ENCODE measurements around the gene CCDC77. TPM values are rescaled to one million over a fixed set of nuclear protein-coding genes. Genes with fewer than 3 reads are reported as not detected.
"Not testable (repeated sequence)": the region's sequence is repeated elsewhere in the genome, so short reads cannot be mapped to it uniquely, and the experiment has no call there.

Gene CCDC77
- total RNA-seq, 1 donor: 8.4 TPM

DNA sequence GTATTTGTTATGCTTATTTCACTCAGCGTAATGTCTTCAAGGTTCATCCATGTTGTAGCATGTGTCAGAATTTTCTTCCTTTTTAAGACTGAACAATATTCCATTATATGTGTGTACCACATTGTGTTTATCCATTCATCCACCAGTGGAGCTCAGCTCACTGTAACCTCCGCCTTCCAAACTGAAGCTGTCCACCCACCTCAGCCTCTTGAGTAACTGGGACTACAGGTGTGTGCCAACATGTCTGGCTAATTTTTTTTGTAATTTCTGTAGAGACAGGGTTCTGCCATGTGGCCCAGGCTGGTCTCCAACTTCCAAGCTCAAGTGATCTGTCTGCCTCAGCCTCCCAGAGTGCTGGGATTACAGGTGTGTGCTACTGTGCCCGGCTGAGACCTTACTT is 21.1 kb downstream of the CCDC77 start:
- no peaks in the 10 kb centered on the region for H3K9me3 ChIP-seq (ENCODE audit: low read depth, low read length)
- H3K4me1 ChIP-seq (ENCODE audit: insufficient read depth, low read length): no peaks in the 10 kb centered on the region
- no peak overlapping the region for H3K4me3 ChIP-seq (ENCODE audit: low read length)
- no peaks in the 10 kb centered on the region for H3K27me3 ChIP-seq (ENCODE audit: insufficient read depth, low read length)

DNA sequence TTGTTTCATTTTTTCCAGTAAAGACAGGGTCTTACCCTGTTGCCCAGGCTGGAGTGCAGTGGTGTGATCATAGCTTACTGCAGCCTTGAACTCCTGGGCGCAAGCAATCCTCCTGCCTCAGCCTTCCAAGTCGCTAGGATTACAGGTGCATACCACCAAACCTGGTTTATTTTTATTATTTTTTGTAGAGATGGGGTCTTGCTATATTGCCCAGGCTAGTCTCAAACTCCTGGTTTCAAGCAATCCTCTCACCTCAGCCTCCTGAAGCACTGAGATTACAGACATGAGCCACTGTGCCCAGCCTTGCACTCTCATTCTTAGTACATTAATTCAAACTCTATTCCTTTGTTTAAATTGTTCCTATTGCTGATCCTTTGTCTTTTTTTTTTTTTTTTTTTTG is 34.3 kb downstream of the CCDC77 start:
- H3K27me3 ChIP-seq (ENCODE audit: insufficient read depth, low read length); H3K4me1 ChIP-seq (ENCODE audit: insufficient read depth, low read length); H3K9me3 ChIP-seq (ENCODE audit: low read depth, low read length); H3K4me3 ChIP-seq (ENCODE audit: low read length): not testable (repeated sequence)

DNA sequence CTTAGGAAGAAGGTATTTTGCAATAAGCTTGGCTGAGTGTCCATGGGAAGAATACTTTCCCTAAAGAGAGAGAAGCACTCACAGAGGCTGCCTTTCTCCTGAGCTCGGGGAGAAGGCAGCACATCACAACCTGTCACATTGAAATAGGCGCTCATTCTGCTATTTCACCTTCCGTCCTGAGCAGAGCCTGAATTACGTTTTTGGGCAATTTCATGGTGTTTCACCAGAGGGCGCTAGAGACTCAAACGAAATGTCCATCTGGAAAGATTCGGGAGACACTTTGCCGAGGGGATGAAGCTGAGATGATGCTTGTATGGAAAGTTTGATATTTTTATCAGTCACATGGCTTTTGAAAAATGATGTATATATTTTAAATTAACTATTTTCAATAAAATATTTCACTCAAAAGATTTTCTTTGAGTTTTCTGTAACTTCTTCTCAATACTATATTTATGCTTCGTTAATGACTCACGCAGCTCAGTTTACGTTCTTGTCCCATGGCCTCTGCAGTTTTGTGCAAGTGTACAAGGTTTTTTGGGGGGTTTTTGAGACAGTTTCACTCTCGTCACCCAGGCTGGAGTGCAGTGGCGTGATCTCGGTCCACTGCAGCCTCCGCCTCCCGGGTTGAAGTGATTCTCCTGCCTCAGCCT is 40.9 kb downstream of the CCDC77 start:
- no peaks in the 10 kb centered on the region for H3K9me3 ChIP-seq (ENCODE audit: low read depth, low read length)
- no peaks in the 10 kb centered on the region for H3K4me1 ChIP-seq (ENCODE audit: insufficient read depth, low read length)
- H3K4me3 ChIP-seq (ENCODE audit: low read length): no peak overlapping the region
- H3K27me3 ChIP-seq (ENCODE audit: insufficient read depth, low read length): no peaks in the 10 kb centered on the region

DNA sequence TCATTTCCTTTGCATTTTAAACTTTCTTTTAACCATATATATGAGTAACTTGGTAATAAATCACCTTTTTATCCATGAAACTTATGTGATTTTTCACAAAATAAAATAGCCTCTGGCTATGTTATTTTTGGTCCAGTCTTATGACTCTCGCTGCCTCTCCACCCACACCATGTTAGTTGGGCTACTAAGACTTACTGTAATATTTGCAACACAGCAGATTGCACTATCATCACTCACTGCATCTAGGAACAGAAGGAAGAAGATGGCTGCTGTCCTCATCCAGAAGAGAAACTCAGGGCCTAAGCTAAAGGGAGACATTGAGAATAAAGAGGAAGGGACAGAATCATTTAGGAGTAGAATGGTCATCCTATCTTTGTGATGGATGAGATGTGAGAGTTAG is 45.7 kb downstream of the CCDC77 start:
- Histone ChIP-seq H3K4me1 (ENCODE audit: insufficient read depth, low read length) (no peaks in the 10 kb centered on the region), H3K9me3 (ENCODE audit: low read depth, low read length) (no peaks in the 10 kb centered on the region), H3K27me3 (ENCODE audit: insufficient read depth, low read length) (peaks cover 2% of the 10 kb centered on the region), H3K4me3 (ENCODE audit: low read length) (no peak overlapping the region)

DNA sequence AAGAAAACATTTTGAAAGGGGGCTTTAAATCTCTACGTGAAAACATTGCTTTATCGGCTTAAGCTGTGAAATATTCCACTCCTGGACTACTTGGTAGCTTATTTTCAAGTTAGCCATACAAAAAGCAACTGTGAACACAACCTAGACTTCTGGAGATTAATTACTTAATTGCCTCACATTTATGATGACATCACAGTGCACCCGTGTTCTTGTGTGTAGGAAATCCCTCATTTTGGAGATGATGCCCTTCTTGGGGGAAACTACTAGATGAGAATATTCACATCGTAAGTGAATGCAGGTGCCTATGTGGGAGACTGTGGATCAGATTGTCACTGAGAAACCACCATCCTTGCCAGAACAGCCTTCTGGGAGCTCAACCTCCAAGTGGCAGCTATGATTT is 47.8 kb downstream of the CCDC77 start:
- no peak overlapping the region for H3K4me3 ChIP-seq (ENCODE audit: low read length)

DNA sequence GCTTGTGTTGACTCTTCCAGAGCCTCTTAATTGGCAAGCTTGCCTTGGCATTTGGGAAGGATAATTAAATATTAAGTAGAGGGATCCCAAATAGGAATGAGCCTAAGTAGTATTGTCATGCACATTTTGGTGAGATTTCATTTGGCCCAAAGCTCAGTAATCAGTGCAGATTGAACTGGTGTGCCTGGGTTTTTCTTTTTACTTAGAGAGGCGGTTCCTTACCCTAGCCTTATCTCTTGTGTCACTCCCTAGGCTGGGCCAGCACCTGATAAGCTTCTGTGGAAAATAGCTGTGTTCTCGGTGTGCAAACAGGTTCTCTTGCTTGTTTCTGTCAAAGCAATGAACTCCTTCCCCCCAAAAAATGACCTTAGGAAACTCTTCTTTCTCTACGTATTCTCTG is 49.0 kb downstream of the CCDC77 start:
- Histone ChIP-seq H3K4me3 (ENCODE audit: low read length) (no peak overlapping the region), H3K9me3 (ENCODE audit: low read depth, low read length) (no peaks in the 10 kb centered on the region), H3K4me1 (ENCODE audit: insufficient read depth, low read length) (no peaks in the 10 kb centered on the region), H3K27me3 (ENCODE audit: insufficient read depth, low read length) (peaks cover 2% of the 10 kb centered on the region)

More for the DNA sequence above, 47.8 kb downstream of the CCDC77 start:
- H3K27me3 ChIP-seq (ENCODE audit: insufficient read depth, low read length): peaks cover 2% of the 10 kb centered on the region
- H3K4me1 ChIP-seq (ENCODE audit: insufficient read depth, low read length): no peaks in the 10 kb centered on the region
- no peaks in the 10 kb centered on the region for H3K9me3 ChIP-seq (ENCODE audit: low read depth, low read length)

DNA sequence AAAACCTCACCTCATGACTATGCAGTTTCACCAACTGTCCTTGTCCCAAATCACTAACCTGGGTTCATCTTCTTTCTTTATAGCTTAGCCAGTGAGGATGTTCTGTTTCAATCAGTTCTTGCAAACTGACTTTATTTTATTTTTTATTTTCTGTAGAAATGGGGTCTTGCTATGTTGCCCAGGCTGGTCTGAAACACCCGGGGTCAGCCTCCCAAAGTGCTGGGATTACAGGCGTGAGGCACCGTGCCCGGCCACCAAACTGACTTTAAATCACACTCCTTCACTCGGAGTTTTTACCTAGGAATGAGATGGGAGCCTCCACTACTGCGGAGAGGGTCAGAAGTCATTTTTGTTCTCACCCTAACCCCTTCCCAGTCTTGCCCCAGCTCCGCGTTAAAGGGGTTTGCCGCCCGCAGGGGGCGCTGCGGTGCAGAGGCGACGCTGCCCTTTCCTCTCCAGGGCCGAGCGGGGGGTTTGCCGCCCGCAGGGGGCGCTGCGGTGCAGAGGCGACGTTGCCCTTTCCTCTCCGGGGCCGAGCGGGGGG is 51.3 kb downstream of the CCDC77 start:
- Histone ChIP-seq H3K4me1 (ENCODE audit: insufficient read depth, low read length) (no peaks in the 10 kb centered on the region), H3K27me3 (ENCODE audit: insufficient read depth, low read length) (peaks cover 7% of the 10 kb centered on the region), H3K9me3 (ENCODE audit: low read depth, low read length) (no peaks in the 10 kb centered on the region), H3K4me3 (ENCODE audit: low read length) (no peak overlapping the region)

DNA sequence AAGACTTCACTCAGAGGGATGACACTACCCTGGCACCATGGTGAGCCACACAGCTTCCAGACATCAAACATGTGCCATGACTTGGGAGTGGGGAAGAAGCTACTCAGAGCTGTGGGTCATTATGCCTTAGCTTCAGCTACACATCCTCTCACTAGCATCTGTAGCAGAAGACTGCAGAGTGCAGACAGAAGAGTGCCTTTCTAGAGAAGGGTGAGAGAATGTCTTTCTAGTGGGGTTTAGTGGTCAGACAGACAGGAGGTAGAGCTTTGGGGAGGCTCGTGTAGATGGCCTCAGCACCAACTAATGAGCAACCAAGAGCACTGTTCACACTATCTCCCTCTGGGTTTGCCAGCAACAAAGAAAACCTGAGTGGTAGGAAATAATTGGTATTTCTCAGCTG is 53.4 kb downstream of the CCDC77 start:
- peaks cover 21% of the 10 kb centered on the region for H3K27me3 ChIP-seq (ENCODE audit: insufficient read depth, low read length)
- H3K4me3 ChIP-seq (ENCODE audit: low read length): no peak overlapping the region
- H3K4me1 ChIP-seq (ENCODE audit: insufficient read depth, low read length): peaks cover 4% of the 10 kb centered on the region
- no peaks in the 10 kb centered on the region for H3K9me3 ChIP-seq (ENCODE audit: low read depth, low read length)

DNA sequence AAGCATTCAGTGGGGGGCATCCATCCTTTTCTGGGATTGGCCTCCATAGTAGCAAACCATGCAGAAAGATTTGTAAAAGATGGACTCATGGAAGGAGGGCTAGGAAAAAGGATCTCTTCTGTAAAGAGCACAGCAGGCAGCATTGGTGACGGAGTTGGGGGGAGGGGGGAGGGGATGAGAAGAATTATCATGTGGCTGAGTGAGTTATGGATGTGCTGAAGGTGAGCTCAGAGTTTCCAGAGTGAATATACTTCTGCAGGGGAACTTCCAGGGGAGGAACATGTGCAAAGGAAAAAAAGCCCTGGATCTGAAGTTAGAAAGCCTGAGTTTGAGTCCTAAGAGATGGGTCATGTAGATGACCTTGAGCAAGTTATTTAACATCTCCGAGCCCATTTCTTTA is 54.4 kb downstream of the CCDC77 start:
- no peaks in the 10 kb centered on the region for H3K9me3 ChIP-seq (ENCODE audit: low read depth, low read length)
- peaks cover 22% of the 10 kb centered on the region for H3K27me3 ChIP-seq (ENCODE audit: insufficient read depth, low read length)
- no peak overlapping the region for H3K4me3 ChIP-seq (ENCODE audit: low read length)
- peaks cover 8% of the 10 kb centered on the region for H3K4me1 ChIP-seq (ENCODE audit: insufficient read depth, low read length)

DNA sequence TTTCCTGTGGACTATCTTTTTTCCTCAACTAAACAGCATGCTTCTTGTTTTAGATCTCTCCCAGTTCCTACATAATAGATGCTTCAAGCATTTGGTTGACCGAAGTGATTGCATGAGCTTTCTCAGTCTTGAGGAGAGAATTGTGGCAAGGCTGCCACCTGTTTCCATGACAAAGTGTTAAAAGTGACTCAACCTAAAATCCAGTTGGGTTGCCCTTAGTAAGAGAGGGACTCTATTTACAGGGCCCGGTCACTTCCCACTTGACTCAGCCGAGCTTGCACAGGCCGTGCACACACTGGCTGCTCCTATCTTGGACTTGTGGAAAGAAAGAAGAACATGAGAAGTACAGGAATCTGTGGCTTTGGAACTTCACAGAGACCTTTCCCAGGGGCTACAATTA is 56.2 kb downstream of the CCDC77 start:
- no peak overlapping the region for H3K4me3 ChIP-seq (ENCODE audit: low read length)
- H3K9me3 ChIP-seq (ENCODE audit: low read depth, low read length): no peaks in the 10 kb centered on the region
- peaks cover 9% of the 10 kb centered on the region for H3K4me1 ChIP-seq (ENCODE audit: insufficient read depth, low read length)
- peaks cover 40% of the 10 kb centered on the region for H3K27me3 ChIP-seq (ENCODE audit: insufficient read depth, low read length)

DNA sequence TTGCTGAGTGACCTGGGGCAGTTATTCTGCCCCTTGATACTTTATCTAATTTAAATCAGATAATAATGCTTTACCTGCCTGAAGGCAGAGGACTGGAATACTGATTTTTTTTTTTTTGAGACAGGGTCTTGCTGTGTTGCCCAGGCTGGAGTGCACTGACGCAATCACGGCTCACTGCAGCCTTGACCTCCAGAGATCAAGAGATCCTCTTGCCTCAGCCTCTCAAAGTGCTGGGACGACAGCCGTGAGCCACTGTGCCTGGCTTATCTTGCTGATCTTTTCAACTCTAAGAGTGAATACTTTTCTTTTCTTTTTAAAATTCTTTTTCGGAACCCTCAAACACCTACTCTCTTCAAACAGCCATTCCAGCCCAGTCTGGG is 57.6 kb downstream of the CCDC77 start:
- Histone ChIP-seq H3K4me1 (ENCODE audit: insufficient read depth, low read length) (peaks cover 9% of the 10 kb centered on the region), H3K4me3 (ENCODE audit: low read length) (no peak overlapping the region), H3K9me3 (ENCODE audit: low read depth, low read length) (no peaks in the 10 kb centered on the region), H3K27me3 (ENCODE audit: insufficient read depth, low read length) (peaks cover 48% of the 10 kb centered on the region)

DNA sequence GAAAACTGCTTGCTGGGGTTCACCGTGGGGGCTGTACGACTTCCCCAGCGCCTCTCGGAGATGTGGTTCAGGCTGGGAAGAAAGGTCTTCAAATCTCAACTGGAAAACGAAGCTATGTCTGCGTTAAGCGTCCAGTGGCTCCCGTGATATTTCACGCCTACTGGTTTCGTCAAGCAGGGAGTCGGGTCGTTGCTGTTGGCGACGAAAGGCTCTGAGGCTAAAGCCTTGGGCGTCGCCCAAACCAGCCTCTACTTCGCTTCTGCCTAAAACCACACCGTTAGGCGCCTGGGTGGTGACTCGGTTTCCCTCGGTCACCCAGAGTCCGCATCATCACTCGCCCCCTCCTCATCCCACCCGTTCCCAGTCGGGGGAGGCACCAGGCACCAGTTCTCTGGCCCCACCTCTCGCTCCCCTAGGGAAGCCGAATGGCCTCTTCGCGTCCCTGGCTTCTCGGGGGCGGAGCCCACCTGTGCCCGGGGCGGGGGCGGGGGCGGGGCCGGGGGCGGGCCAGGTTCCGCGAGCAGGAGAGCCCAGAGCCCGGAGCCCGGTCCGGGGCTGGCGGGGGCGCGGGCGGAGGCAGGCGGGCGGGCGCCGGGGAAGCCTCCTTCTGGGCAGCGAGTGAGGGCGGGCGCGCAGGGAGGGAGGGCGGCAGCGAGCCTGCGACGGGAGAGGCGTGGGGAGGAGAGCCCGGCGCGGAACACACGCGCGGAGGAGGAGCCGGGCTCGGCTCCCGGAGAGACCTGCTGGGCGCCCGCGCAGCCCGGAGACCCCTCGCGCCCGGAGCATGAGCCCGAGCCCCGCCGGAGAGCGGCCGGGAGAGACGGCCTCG is 58.2 kb downstream of the CCDC77 start, which contains the start of gene B4GALNT3:
Gene B4GALNT3 (plus strand): TSS at position 510 of the 829 bp plus-strand sequence. CDS start 438 bp downstream, outside the sequence.
- Histone ChIP-seq H3K4me3 (ENCODE audit: low read length) (peak within 1 kb of the TSS; percentile 19), H3K9me3 (ENCODE audit: low read depth, low read length) (no peaks in the 10 kb centered on the region), H3K27me3 (ENCODE audit: insufficient read depth, low read length) (peaks cover 48% of the 10 kb centered on the region)

DNA sequence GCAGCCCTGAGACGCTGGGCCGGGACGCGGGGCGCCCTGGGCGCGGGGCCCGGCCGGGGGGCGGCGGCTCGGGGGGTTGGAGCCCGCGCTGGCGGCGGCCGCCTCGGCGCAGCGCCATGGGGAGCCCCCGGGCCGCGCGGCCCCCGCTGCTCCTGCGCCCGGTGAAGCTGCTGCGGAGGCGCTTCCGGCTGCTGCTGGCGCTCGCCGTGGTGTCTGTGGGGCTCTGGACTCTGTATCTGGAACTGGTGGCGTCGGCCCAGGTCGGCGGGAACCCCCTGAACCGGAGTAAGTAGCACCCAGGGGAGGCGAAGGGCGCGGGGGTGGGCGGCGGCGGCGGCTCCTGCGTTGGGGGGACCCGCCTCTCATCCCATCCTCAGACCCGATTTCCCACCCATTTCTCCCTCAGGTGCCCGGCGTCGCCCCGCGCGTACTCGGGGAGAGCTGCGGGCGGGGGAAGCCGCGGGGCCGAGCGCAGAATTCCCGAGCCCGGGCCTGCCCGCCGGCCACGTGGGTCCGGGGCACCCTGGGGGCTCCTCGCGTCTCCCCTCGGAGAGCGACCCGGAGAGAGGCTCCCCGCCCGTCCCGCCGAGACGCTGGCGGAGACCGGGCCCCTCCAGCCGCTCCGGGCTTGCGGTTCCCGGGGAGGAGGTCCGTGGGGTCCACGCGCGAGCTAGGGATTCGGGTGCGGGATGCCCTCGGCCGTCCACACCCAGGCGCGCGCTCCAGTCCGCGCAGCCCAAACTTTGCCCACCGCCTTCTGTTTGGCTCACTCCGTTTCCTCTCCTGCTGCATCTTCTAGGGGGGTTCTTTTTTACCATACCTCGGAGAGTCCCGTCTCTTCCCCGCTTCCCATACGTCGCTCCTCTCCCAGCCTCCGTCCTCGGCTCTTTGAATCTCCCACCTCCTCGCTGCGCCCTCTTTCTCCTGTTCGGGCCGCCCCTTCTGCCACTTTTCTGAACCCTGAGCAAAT is 59.1 kb downstream of the CCDC77 start:
- Histone ChIP-seq H3K9me3 (ENCODE audit: low read depth, low read length) (no peaks in the 10 kb centered on the region), H3K27me3 (ENCODE audit: insufficient read depth, low read length) (peaks cover 48% of the 10 kb centered on the region), H3K4me1 (ENCODE audit: insufficient read depth, low read length) (peaks cover 9% of the 10 kb centered on the region), H3K4me3 (ENCODE audit: low read length) (peak overlapping the region; percentile 19)

More for the DNA sequence above, 58.2 kb downstream of the CCDC77 start, which contains the start of gene B4GALNT3:
- peaks cover 9% of the 10 kb centered on the region for H3K4me1 ChIP-seq (ENCODE audit: insufficient read depth, low read length)

DNA sequence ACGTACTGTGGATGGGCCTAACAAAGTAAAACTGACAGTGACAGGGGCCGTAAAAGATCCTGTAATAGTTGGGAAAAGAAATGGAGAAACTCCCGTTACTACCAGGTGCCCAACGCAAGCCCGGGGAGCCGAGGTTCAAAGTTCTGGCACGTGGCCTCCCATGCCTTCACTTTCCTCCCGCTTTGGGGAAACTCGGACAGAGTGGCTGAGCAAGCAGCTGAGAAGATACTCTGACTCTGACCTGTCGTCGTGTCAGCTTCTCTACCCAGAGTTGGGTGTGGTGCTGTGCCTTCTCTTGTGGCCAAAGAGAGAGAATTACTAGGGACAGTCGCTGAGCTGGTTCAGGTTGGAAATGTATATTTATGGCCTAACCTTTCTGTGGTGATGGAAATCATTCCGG is 60.0 kb downstream of the CCDC77 start:
- no peak overlapping the region for H3K4me3 ChIP-seq (ENCODE audit: low read length)
- peaks cover 48% of the 10 kb centered on the region for H3K27me3 ChIP-seq (ENCODE audit: insufficient read depth, low read length)
- H3K4me1 ChIP-seq (ENCODE audit: insufficient read depth, low read length): peaks cover 9% of the 10 kb centered on the region
- H3K9me3 ChIP-seq (ENCODE audit: low read depth, low read length): no peaks in the 10 kb centered on the region
